ENCODE results near the gene LYST. TPM values are rescaled to one million over a fixed set of nuclear protein-coding genes. Genes with fewer than 3 reads are reported as not detected.

Gene LYST
- polyA plus RNA-seq, 4 donors = 2.9 to 6.6 (median 5.0) TPM

DNA sequence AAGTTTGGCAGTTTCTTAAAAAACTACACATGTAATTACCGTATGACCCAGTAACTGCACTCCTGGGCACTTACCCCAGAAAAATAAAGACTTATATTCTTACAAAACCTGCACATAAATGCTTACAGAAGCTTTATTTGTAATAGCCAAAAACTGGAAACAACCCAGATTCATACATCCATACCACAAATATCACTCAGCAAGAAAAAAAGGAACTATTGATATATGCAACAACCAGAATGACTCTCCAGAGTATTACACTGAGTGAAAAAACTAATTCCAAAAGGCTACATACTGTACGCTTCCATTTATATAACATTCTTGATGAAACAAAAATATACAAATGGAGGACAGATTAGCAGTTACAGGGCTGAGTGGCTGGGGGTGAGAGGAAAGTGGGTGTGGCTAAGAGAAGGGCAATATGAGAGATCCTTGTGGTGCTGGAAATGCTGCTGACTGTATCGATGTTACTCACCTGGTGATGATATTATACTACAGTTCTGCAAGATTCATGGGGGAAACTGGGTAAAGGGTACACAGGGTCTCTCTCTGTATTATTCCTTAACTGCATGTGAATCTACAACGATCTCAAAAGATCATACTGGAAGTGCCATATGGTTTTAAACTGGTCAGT is 121.1 kb downstream of the LYST start:
- H3K27ac ChIP-seq (ENCODE audit: low read depth in 1 of 3, low read length in 2 of 3) = no peak overlapping the region
- H3K4me3 ChIP-seq (ENCODE audit: low read depth in 1 of 3, low read length in 3 of 3) = no peak overlapping the region
- H3K36me3 ChIP-seq (ENCODE audit: control insufficient read depth in 3 of 3, insufficient read depth in 2 of 3, low read depth in 1 of 3, low read length in 3 of 3) = peaks cover 3 to 10% (median 5%) of the 10 kb centered on the region in 3 donors
- WGBS, 3 donors = 86 to 91% (median 90%) methylated on average over 4 of the region's 4 CpGs
- DNase-seq (no peak), FAIRE-seq (no peak)
- no peaks in the 10 kb centered on the region for H3K27me3 ChIP-seq (ENCODE audit: control insufficient read depth in 3 of 3, insufficient read depth in 3 of 3, low read length in 3 of 3)
- H3K4me1 ChIP-seq (ENCODE audit: control insufficient read depth in 3 of 3, insufficient read depth in 2 of 3, low read depth in 1 of 3, low read length in 2 of 3) = no peaks in the 10 kb centered on the region
- no peaks in the 10 kb centered on the region for H3K9me3 ChIP-seq (ENCODE audit: control insufficient read depth in 2 of 2, insufficient read depth in 1 of 2, low read depth in 1 of 2, low read length in 1 of 2)

- FAIRE-seq = no peak
- WGBS, 3 donors = 92 to 95% (median 94%) methylated on average over 5 of the region's 5 CpGs
- H3K9me3 ChIP-seq (ENCODE audit: control insufficient read depth in 2 of 2, insufficient read depth in 1 of 2, low read depth in 1 of 2, low read length in 1 of 2) = no peaks in the 10 kb centered on the region
- H3K4me1 ChIP-seq (ENCODE audit: control insufficient read depth in 3 of 3, insufficient read depth in 2 of 3, low read depth in 1 of 3, low read length in 2 of 3) = no peaks in the 10 kb centered on the region
- no peak for DNase-seq
- H3K27me3 ChIP-seq (ENCODE audit: control insufficient read depth in 3 of 3, insufficient read depth in 3 of 3, low read length in 3 of 3) = no peaks in the 10 kb centered on the region
- no peak overlapping the region for H3K27ac ChIP-seq (ENCODE audit: low read depth in 1 of 3, low read length in 2 of 3)
- peaks cover 3 to 10% (median 5%) of the 10 kb centered on the region in 3 donors for H3K36me3 ChIP-seq (ENCODE audit: control insufficient read depth in 3 of 3, insufficient read depth in 2 of 3, low read depth in 1 of 3, low read length in 3 of 3)
- no peak overlapping the region for H3K4me3 ChIP-seq (ENCODE audit: low read depth in 1 of 3, low read length in 3 of 3)
Observed at GRCh38 chr1:235742914-235743599, 123.6 kb downstream of the LYST start.

DNA sequence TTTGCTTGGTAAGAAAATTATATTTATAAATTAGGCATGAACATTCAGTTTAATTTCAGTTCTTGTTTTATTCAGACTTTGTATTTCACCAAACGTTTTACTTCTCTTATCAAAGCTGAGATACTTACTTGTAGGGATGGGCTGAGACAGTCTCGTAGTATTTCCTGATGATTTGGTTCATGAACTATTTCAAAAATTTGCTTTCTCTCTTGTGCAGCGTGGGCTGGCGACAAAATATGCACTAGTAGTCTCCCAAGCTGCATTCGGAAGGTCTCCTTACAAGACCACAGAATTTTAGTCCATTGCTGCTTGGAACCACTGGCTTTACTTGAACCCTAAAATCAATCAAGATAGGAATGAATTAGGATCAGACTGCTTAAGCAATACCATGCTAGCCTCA is 125.4 kb downstream of the LYST start:
- no peaks in the 10 kb centered on the region for H3K4me1 ChIP-seq (ENCODE audit: control insufficient read depth in 3 of 3, insufficient read depth in 2 of 3, low read depth in 1 of 3, low read length in 2 of 3)
- no peak overlapping the region for H3K4me3 ChIP-seq (ENCODE audit: low read depth in 1 of 3, low read length in 3 of 3)
- FAIRE-seq = no peak

DNA sequence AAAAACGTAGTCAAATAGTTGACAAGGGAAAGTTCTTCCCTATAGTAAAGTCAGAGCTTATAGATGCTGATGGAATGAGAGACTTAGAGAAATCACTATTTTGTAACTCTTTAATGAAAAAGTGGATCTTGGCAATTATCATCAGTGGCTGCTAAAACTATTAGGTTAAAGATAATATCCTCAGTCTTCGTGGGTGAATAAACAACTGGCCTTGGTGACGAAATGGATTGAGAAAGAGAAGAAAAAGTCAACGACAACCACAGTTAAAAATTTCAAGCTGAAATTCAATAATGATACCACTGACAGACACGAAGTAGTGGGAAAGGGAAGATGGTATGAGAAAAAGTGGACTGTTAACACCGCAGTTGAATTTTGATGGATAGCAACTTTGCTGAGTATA is 127.1 kb downstream of the LYST start:
- WGBS, 3 donors = 87 to 88% (median 88%) methylated on average over 6 of the region's 6 CpGs
- Histone ChIP-seq H3K9me3 (ENCODE audit: control insufficient read depth in 2 of 2, insufficient read depth in 1 of 2, low read depth in 1 of 2, low read length in 1 of 2) (no peaks in the 10 kb centered on the region), H3K27me3 (ENCODE audit: control insufficient read depth in 3 of 3, insufficient read depth in 3 of 3, low read length in 3 of 3) (no peaks in the 10 kb centered on the region), H3K4me3 (ENCODE audit: low read depth in 1 of 3, low read length in 3 of 3) (no peak overlapping the region), H3K27ac (ENCODE audit: low read depth in 1 of 3, low read length in 2 of 3) (no peak overlapping the region), H3K36me3 (ENCODE audit: control insufficient read depth in 3 of 3, insufficient read depth in 2 of 3, low read depth in 1 of 3, low read length in 3 of 3) (peaks cover 3 to 6% (median 5%) of the 10 kb centered on the region in 3 donors), H3K4me1 (ENCODE audit: control insufficient read depth in 3 of 3, insufficient read depth in 2 of 3, low read depth in 1 of 3, low read length in 2 of 3) (no peaks in the 10 kb centered on the region)
- FAIRE-seq (no peak), DNase-seq (no peak)

More for the DNA sequence above, 125.4 kb downstream of the LYST start:
- Histone ChIP-seq H3K36me3 (ENCODE audit: control insufficient read depth in 3 of 3, insufficient read depth in 2 of 3, low read depth in 1 of 3, low read length in 3 of 3) (peaks cover 3 to 8% (median 5%) of the 10 kb centered on the region in 3 donors), H3K27me3 (ENCODE audit: control insufficient read depth in 3 of 3, insufficient read depth in 3 of 3, low read length in 3 of 3) (no peaks in the 10 kb centered on the region), H3K9me3 (ENCODE audit: control insufficient read depth in 2 of 2, insufficient read depth in 1 of 2, low read depth in 1 of 2, low read length in 1 of 2) (no peaks in the 10 kb centered on the region), H3K27ac (ENCODE audit: low read depth in 1 of 3, low read length in 2 of 3) (no peak overlapping the region)
- DNase-seq = no peak
- WGBS, 3 donors = 74 to 87% (median 81%) methylated on average over 5 of the region's 5 CpGs

DNA sequence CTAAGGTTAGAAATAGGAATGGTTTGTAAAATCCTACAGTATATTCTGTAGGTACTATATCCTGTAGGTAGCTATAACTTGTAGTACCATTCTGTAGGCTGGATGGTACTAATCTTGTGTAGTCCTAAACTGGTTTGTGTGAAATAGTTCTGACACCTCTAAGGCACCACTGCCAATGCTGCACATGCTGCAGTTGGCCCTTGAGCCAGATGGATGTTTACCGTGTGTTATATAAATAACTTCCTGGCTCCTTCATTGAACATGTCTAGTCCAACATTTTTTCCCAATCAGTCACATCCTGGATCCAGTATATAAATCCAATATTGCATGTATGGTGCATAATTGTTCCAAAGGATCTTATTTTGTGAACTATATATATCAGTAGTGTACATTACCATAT is 127.6 kb downstream of the LYST start:
- WGBS, 3 donors = 61 to 79% (median 70%) methylated on average over 1 of the region's 1 CpG
- FAIRE-seq = no peak
- H3K9me3 ChIP-seq (ENCODE audit: control insufficient read depth in 2 of 2, insufficient read depth in 1 of 2, low read depth in 1 of 2, low read length in 1 of 2) = no peaks in the 10 kb centered on the region
- DNase-seq = no peak
- H3K4me1 ChIP-seq (ENCODE audit: control insufficient read depth in 3 of 3, insufficient read depth in 2 of 3, low read depth in 1 of 3, low read length in 2 of 3) = no peaks in the 10 kb centered on the region
- H3K27ac ChIP-seq (ENCODE audit: low read depth in 1 of 3, low read length in 2 of 3) = no peak overlapping the region
- peaks cover 3 to 6% (median 3%) of the 10 kb centered on the region in 3 donors for H3K36me3 ChIP-seq (ENCODE audit: control insufficient read depth in 3 of 3, insufficient read depth in 2 of 3, low read depth in 1 of 3, low read length in 3 of 3)
- no peaks in the 10 kb centered on the region for H3K27me3 ChIP-seq (ENCODE audit: control insufficient read depth in 3 of 3, insufficient read depth in 3 of 3, low read length in 3 of 3)
- H3K4me3 ChIP-seq (ENCODE audit: low read depth in 1 of 3, low read length in 3 of 3) = no peak overlapping the region

- Histone ChIP-seq H3K36me3 (ENCODE audit: control insufficient read depth in 3 of 3, insufficient read depth in 2 of 3, low read depth in 1 of 3, low read length in 3 of 3) (peaks cover 2 to 3% (median 3%) of the 10 kb centered on the region in 3 donors), H3K4me3 (ENCODE audit: low read depth in 1 of 3, low read length in 3 of 3) (no peak overlapping the region), H3K27ac (ENCODE audit: low read depth in 1 of 3, low read length in 2 of 3) (no peak overlapping the region), H3K9me3 (ENCODE audit: control insufficient read depth in 2 of 2, insufficient read depth in 1 of 2, low read depth in 1 of 2, low read length in 1 of 2) (no peaks in the 10 kb centered on the region), H3K27me3 (ENCODE audit: control insufficient read depth in 3 of 3, insufficient read depth in 3 of 3, low read length in 3 of 3) (no peaks in the 10 kb centered on the region), H3K4me1 (ENCODE audit: control insufficient read depth in 3 of 3, insufficient read depth in 2 of 3, low read depth in 1 of 3, low read length in 2 of 3) (no peaks in the 10 kb centered on the region)
- 93 to 97% (median 96%) methylated on average over 13 of the region's 13 CpGs for WGBS, 3 donors
- FAIRE-seq (no peak), DNase-seq (no peak)
Observed at GRCh38 chr1:235737751-235738150, 129.0 kb downstream of the LYST start.

DNA sequence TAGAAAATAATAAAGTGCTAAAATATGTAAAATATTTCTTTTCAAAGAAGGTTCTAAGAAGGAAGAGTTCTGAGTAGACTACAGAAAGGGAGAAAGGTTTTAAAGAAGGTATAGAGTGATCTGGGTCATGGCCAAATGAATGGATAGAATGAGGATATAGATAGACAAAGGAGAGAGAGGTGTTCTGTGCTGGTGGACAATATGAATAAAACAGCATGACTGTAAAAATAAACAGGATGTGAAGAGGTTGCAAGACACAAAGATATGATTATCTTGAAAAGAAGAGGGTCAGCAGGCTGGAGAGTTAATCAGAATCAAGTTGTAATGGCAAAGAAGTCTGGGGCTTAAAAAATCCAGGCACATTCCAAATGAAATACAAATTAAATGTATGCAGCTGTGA is 130.4 kb downstream of the LYST start:
- no peaks in the 10 kb centered on the region for H3K4me1 ChIP-seq (ENCODE audit: control insufficient read depth in 3 of 3, insufficient read depth in 2 of 3, low read depth in 1 of 3, low read length in 2 of 3)
- DNase-seq (no peak), FAIRE-seq (no peak)
- no peaks in the 10 kb centered on the region for H3K27me3 ChIP-seq (ENCODE audit: control insufficient read depth in 3 of 3, insufficient read depth in 3 of 3, low read length in 3 of 3)
- H3K4me3 ChIP-seq (ENCODE audit: low read depth in 1 of 3, low read length in 3 of 3) = no peak overlapping the region
- H3K36me3 ChIP-seq (ENCODE audit: control insufficient read depth in 3 of 3, insufficient read depth in 2 of 3, low read depth in 1 of 3, low read length in 3 of 3) = peaks cover 0 to 1% (median under 1%) of the 10 kb centered on the region in 3 donors
- no peak overlapping the region for H3K27ac ChIP-seq (ENCODE audit: low read depth in 1 of 3, low read length in 2 of 3)
- H3K9me3 ChIP-seq (ENCODE audit: control insufficient read depth in 2 of 2, insufficient read depth in 1 of 2, low read depth in 1 of 2, low read length in 1 of 2) = no peaks in the 10 kb centered on the region

DNA sequence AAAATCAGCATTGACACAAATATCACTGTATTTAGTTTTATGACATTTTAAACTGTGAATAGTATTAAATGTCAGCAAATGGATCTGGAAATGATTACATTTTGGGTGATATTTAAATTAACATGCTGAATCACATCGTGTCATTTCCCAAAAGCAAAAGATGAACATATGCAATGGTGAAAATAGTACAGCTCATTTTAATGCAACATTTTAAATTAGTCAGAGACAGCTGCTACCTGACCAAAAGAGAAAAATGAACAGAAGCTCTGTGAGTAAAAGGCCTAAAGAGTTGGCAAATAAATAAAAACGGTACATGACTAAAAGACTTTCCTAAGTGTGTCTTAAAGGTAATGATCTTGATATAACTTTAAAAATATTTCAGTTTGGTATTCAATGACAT is 131.1 kb downstream of the LYST start:
- no peak for FAIRE-seq
- no peaks in the 10 kb centered on the region for H3K27me3 ChIP-seq (ENCODE audit: control insufficient read depth in 3 of 3, insufficient read depth in 3 of 3, low read length in 3 of 3)
- 79 to 85% (median 85%) methylated on average over 2 of the region's 2 CpGs for WGBS, 3 donors

DNA sequence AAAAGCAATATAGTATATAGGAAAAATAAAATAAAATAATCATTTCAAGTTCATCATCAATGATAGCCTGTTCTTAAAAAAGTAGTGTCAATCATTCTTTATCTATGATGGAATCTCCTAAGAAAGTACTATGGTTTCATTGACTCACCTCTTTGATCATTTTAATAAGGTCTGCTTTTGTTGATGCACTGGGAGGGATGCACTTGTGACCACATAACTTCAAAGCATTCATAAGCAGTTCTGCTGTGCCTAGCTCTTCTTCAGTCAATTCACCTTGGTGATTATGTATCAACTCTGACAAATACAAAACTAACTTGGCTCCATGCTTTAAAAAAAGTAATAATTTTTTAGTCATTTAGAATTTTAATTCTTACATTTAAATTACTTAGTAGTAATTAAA is 132.4 kb downstream of the LYST start:
- no peaks in the 10 kb centered on the region for H3K9me3 ChIP-seq (ENCODE audit: control insufficient read depth in 2 of 2, insufficient read depth in 1 of 2, low read depth in 1 of 2, low read length in 1 of 2)
- no peaks in the 10 kb centered on the region for H3K27me3 ChIP-seq (ENCODE audit: control insufficient read depth in 3 of 3, insufficient read depth in 3 of 3, low read length in 3 of 3)
- no peaks in the 10 kb centered on the region for H3K4me1 ChIP-seq (ENCODE audit: control insufficient read depth in 3 of 3, insufficient read depth in 2 of 3, low read depth in 1 of 3, low read length in 2 of 3)
- H3K27ac ChIP-seq (ENCODE audit: low read depth in 1 of 3, low read length in 2 of 3) = no peak overlapping the region
- no peaks in the 10 kb centered on the region for H3K36me3 ChIP-seq (ENCODE audit: control insufficient read depth in 3 of 3, insufficient read depth in 2 of 3, low read depth in 1 of 3, low read length in 3 of 3)
- no peak for DNase-seq
- no peak for FAIRE-seq
- H3K4me3 ChIP-seq (ENCODE audit: low read depth in 1 of 3, low read length in 3 of 3) = no peak overlapping the region

More for the DNA sequence above, 131.1 kb downstream of the LYST start:
- no peak overlapping the region for H3K27ac ChIP-seq (ENCODE audit: low read depth in 1 of 3, low read length in 2 of 3)
- no peaks in the 10 kb centered on the region for H3K9me3 ChIP-seq (ENCODE audit: control insufficient read depth in 2 of 2, insufficient read depth in 1 of 2, low read depth in 1 of 2, low read length in 1 of 2)
- no peaks in the 10 kb centered on the region for H3K4me1 ChIP-seq (ENCODE audit: control insufficient read depth in 3 of 3, insufficient read depth in 2 of 3, low read depth in 1 of 3, low read length in 2 of 3)
- no peak for DNase-seq
- no peak overlapping the region for H3K4me3 ChIP-seq (ENCODE audit: low read depth in 1 of 3, low read length in 3 of 3)
- no peaks in the 10 kb centered on the region for H3K36me3 ChIP-seq (ENCODE audit: control insufficient read depth in 3 of 3, insufficient read depth in 2 of 3, low read depth in 1 of 3, low read length in 3 of 3)

All from small intestine (tissue), 7 donors.